Activated T-cell treated with anti-CD3 and anti-CD28 coated beads, Interleukin-2, amount 50 U/mL, for 24 hours (primary cell): ENCODE measurements around the gene SH3RF2.
"Not testable (repeated sequence)": the region's sequence is repeated elsewhere in the genome, so short reads cannot be mapped to it uniquely, and the experiment has no call there.

Experiments used
- DNase-seq: peaks from one replicate; pipeline ENCODE4 v3.0.0-alpha.2; 2020
- H3K27ac Mint-ChIP-seq: 2 replicates; pipeline ENCODE4 v1.8.0; 2020; ENCODE audit warnings: mild to moderate bottlenecking, mixed read lengths
- H3K27me3 Mint-ChIP-seq: 2 replicates; pipeline ENCODE4 v1.8.0; 2020; ENCODE audit warnings: mixed read lengths
- H3K36me3 Mint-ChIP-seq: 2 replicates; pipeline ENCODE4 v1.8.0; 2020; ENCODE audit warnings: low read depth, mixed read lengths
- H3K4me1 Mint-ChIP-seq: 2 replicates; pipeline ENCODE4 v1.8.0; 2020; ENCODE audit warnings: low read depth, mixed read lengths
- H3K4me3 Mint-ChIP-seq: 2 replicates; pipeline ENCODE4 v1.8.0; 2020; ENCODE audit warnings: mild to moderate bottlenecking, moderate library complexity, mixed read lengths
- H3K9me3 Mint-ChIP-seq: 2 replicates; pipeline ENCODE4 v1.8.0; 2020; ENCODE audit warnings: mixed read lengths

Gene SH3RF2

GRCh38 chr5:145988993-145989392 is 52.6 kb downstream of the SH3RF2 start:
- H3K27me3 Mint-ChIP-seq = peaks cover 4% of the 10 kb centered on the region
- H3K4me1 Mint-ChIP-seq = no peaks in the 10 kb centered on the region
- H3K9me3 Mint-ChIP-seq = peaks cover 4% of the 10 kb centered on the region
- H3K4me3 Mint-ChIP-seq = no peak overlapping the region
- no peak overlapping the region for H3K27ac Mint-ChIP-seq
- H3K36me3 Mint-ChIP-seq = no peaks in the 10 kb centered on the region
- no peak for DNase-seq

- no peak overlapping the region for H3K27ac Mint-ChIP-seq
- DNase-seq = no peak
- peaks cover 8% of the 10 kb centered on the region for H3K9me3 Mint-ChIP-seq
- H3K36me3 Mint-ChIP-seq = no peaks in the 10 kb centered on the region
- H3K4me3 Mint-ChIP-seq = no peak overlapping the region
- H3K4me1 Mint-ChIP-seq = no peaks in the 10 kb centered on the region
- H3K27me3 Mint-ChIP-seq = peaks cover 2% of the 10 kb centered on the region
Measured at GRCh38 chr5:145989428-145989827, 53.0 kb downstream of the SH3RF2 start.

GRCh38 chr5:145990170-145990569 is 53.8 kb downstream of the SH3RF2 start:
- DNase-seq = no peak
- H3K27ac Mint-ChIP-seq = no peak overlapping the region
- no peaks in the 10 kb centered on the region for H3K36me3 Mint-ChIP-seq
- no peaks in the 10 kb centered on the region for H3K4me1 Mint-ChIP-seq
- no peak overlapping the region for H3K4me3 Mint-ChIP-seq
- H3K27me3 Mint-ChIP-seq = peaks cover 2% of the 10 kb centered on the region
- peaks cover 8% of the 10 kb centered on the region for H3K9me3 Mint-ChIP-seq

- DNase-seq = no peak
- Mint-ChIP-seq H3K36me3 (no peaks in the 10 kb centered on the region), H3K27me3 (peaks cover 3% of the 10 kb centered on the region), H3K4me3 (no peak overlapping the region), H3K4me1 (no peaks in the 10 kb centered on the region), H3K27ac (no peak overlapping the region), H3K9me3 (peaks cover 8% of the 10 kb centered on the region)
Measured at GRCh38 chr5:145991044-145991575, 54.7 kb downstream of the SH3RF2 start.

GRCh38 chr5:145993538-145993937 is 57.2 kb downstream of the SH3RF2 start:
- not testable (repeated sequence) for DNase-seq, H3K27me3 Mint-ChIP-seq, H3K9me3 Mint-ChIP-seq, H3K4me3 Mint-ChIP-seq, H3K36me3 Mint-ChIP-seq, H3K27ac Mint-ChIP-seq, H3K4me1 Mint-ChIP-seq

GRCh38 chr5:145996135-145996534 is 59.8 kb downstream of the SH3RF2 start:
- Mint-ChIP-seq H3K9me3 (peaks cover 8% of the 10 kb centered on the region), H3K4me3 (no peak overlapping the region), H3K4me1 (peaks cover 7% of the 10 kb centered on the region), H3K36me3 (no peaks in the 10 kb centered on the region), H3K27me3 (peaks cover 4% of the 10 kb centered on the region), H3K27ac (no peak overlapping the region)
- DNase-seq = no peak

- no peak for DNase-seq
- peaks cover 2% of the 10 kb centered on the region for H3K9me3 Mint-ChIP-seq
- H3K27me3 Mint-ChIP-seq = peaks cover 9% of the 10 kb centered on the region
- no peaks in the 10 kb centered on the region for H3K36me3 Mint-ChIP-seq
- H3K4me1 Mint-ChIP-seq = peaks cover 7% of the 10 kb centered on the region
- no peak overlapping the region for H3K4me3 Mint-ChIP-seq
- no peak overlapping the region for H3K27ac Mint-ChIP-seq
Measured at GRCh38 chr5:145999208-145999607, 62.8 kb downstream of the SH3RF2 start.

- Mint-ChIP-seq H3K36me3 (no peaks in the 10 kb centered on the region), H3K9me3 (no peaks in the 10 kb centered on the region), H3K27ac (no peak overlapping the region), H3K4me3 (no peak overlapping the region), H3K27me3 (peaks cover 9% of the 10 kb centered on the region), H3K4me1 (peaks cover 7% of the 10 kb centered on the region)
- DNase-seq = no peak
Measured at GRCh38 chr5:146000072-146000471, 63.7 kb downstream of the SH3RF2 start.

- Mint-ChIP-seq H3K9me3 (no peaks in the 10 kb centered on the region), H3K4me1 (peaks cover 7% of the 10 kb centered on the region), H3K27me3 (peaks cover 10% of the 10 kb centered on the region), H3K27ac (no peak overlapping the region), H3K36me3 (no peaks in the 10 kb centered on the region), H3K4me3 (no peak overlapping the region)
- no peak for DNase-seq
Measured at GRCh38 chr5:146001544-146002190, 65.3 kb downstream of the SH3RF2 start.

GRCh38 chr5:146002491-146002890 is 66.1 kb downstream of the SH3RF2 start:
- H3K4me1 Mint-ChIP-seq = peaks cover 7% of the 10 kb centered on the region
- H3K4me3 Mint-ChIP-seq = no peak overlapping the region
- peaks cover 10% of the 10 kb centered on the region for H3K27me3 Mint-ChIP-seq
- no peak for DNase-seq
- H3K27ac Mint-ChIP-seq = no peak overlapping the region
- no peaks in the 10 kb centered on the region for H3K9me3 Mint-ChIP-seq
- H3K36me3 Mint-ChIP-seq = no peaks in the 10 kb centered on the region

- Mint-ChIP-seq H3K4me1 (peaks cover 7% of the 10 kb centered on the region), H3K4me3 (no peak overlapping the region), H3K27ac (no peak overlapping the region), H3K27me3 (peaks cover 10% of the 10 kb centered on the region), H3K36me3 (no peaks in the 10 kb centered on the region), H3K9me3 (no peaks in the 10 kb centered on the region)
- DNase-seq = no peak
Measured at GRCh38 chr5:146003852-146004251, 67.5 kb downstream of the SH3RF2 start.

- Mint-ChIP-seq H3K9me3 (no peaks in the 10 kb centered on the region), H3K27ac (no peak overlapping the region)
- DNase-seq = no peak
Measured at GRCh38 chr5:146005264-146005663, 68.9 kb downstream of the SH3RF2 start.

GRCh38 chr5:146005723-146006122 is 69.3 kb downstream of the SH3RF2 start:
- Mint-ChIP-seq H3K4me3 (no peak overlapping the region), H3K27ac (no peak overlapping the region), H3K4me1 (no peaks in the 10 kb centered on the region), H3K9me3 (no peaks in the 10 kb centered on the region), H3K27me3 (peaks cover 10% of the 10 kb centered on the region), H3K36me3 (no peaks in the 10 kb centered on the region)
- DNase-seq = no peak

More at GRCh38 chr5:146005264-146005663, 68.9 kb downstream of the SH3RF2 start:
- no peaks in the 10 kb centered on the region for H3K4me1 Mint-ChIP-seq
- no peak overlapping the region for H3K4me3 Mint-ChIP-seq
- peaks cover 10% of the 10 kb centered on the region for H3K27me3 Mint-ChIP-seq
- no peaks in the 10 kb centered on the region for H3K36me3 Mint-ChIP-seq

- no peaks in the 10 kb centered on the region for H3K4me1 Mint-ChIP-seq
- DNase-seq = no peak
- no peaks in the 10 kb centered on the region for H3K9me3 Mint-ChIP-seq
- H3K36me3 Mint-ChIP-seq = no peaks in the 10 kb centered on the region
- no peak overlapping the region for H3K27ac Mint-ChIP-seq
- H3K27me3 Mint-ChIP-seq = peaks cover 10% of the 10 kb centered on the region
- H3K4me3 Mint-ChIP-seq = no peak overlapping the region
Measured at GRCh38 chr5:146006470-146007190, 70.3 kb downstream of the SH3RF2 start.

GRCh38 chr5:146007270-146007669 is 70.9 kb downstream of the SH3RF2 start:
- no peak overlapping the region for H3K27ac Mint-ChIP-seq
- H3K4me3 Mint-ChIP-seq = no peak overlapping the region
- peaks cover 10% of the 10 kb centered on the region for H3K27me3 Mint-ChIP-seq
- DNase-seq = no peak
- no peaks in the 10 kb centered on the region for H3K36me3 Mint-ChIP-seq
- H3K9me3 Mint-ChIP-seq = no peaks in the 10 kb centered on the region
- H3K4me1 Mint-ChIP-seq = no peaks in the 10 kb centered on the region
